ENCODE results near the gene UBTD1.

UBTD1 gene

DNA sequence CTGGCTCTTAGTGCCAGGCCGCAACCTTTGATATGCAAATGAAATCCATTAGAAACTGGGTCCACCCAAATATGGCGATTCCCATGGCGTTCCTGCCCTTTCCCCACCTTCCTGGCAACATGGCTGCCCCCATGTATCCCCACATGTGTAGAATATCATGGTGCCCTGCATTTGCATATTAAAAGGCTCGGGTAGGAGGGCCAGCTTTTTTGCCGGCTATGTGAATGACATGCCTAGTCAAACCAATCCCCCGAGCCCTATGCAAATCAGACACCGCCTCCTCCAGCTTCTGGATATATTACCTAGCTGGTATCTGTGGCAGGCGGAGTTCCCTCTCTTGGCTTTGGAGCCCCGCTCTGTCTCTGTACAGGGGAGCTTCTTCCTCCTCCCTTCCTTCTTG, 18.8 kb upstream of the UBTD1 start:
- H3K27ac ChIP-seq: peak overlapping the region; percentile 45; the same call in 1 of the 2 replicates
- no peak for DNase-seq (ENCODE audit: low spot score)
- TF ChIP-seq, protein P1, sequence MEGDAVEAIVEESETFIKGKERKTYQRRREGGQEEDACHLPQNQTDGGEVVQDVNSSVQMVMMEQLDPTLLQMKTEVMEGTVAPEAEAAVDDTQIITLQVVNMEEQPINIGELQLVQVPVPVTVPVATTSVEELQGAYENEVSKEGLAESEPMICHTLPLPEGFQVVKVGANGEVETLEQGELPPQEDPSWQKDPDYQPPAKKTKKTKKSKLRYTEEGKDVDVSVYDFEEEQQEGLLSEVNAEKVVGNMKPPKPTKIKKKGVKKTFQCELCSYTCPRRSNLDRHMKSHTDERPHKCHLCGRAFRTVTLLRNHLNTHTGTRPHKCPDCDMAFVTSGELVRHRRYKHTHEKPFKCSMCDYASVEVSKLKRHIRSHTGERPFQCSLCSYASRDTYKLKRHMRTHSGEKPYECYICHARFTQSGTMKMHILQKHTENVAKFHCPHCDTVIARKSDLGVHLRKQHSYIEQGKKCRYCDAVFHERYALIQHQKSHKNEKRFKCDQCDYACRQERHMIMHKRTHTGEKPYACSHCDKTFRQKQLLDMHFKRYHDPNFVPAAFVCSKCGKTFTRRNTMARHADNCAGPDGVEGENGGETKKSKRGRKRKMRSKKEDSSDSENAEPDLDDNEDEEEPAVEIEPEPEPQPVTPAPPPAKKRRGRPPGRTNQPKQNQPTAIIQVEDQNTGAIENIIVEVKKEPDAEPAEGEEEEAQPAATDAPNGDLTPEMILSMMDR (conservative IDR thresholded peaks at IDR 0.05; ENCODE audit: low read depth): no peak
- POLR2A ChIA-PET (ENCODE audit: low non-redundant PET): no interaction called here
- CTCF ChIA-PET: no interaction called here

DNA sequence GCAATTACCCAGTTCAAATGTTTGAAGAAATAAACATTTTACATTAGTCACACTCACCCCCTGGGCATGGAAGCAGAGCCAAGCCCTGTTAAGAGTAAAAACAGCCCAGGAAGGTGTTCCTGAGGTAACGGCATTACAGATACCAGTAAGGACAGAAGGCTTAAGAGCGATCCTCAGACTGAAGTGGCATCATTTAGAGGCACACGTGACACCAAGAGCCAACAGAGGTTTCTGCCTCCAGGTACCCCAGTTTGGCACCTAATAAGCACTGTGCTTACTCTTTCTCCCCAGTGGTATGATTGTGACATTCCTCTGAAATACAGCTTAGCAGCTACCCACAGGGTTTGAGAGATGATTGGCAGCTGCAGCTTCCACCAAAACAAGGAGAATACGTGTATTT, 17.7 kb upstream of the UBTD1 start:
- TF ChIP-seq, protein P1 (conservative IDR thresholded peaks at IDR 0.05; ENCODE audit: low read depth): no peak
- no peak overlapping the region for H3K27ac ChIP-seq
- DNase-seq (ENCODE audit: low spot score): peak; percentile 67
- ChIA-PET CTCF (interaction anchor here (1.1 to 1.2 kb wide), 2 partner anchors 73 to 115 kb away, joined by 3 read pairs; no protein-coding TSS in a partner anchor), POLR2A (ENCODE audit: low non-redundant PET) (no interaction called here)

DNA sequence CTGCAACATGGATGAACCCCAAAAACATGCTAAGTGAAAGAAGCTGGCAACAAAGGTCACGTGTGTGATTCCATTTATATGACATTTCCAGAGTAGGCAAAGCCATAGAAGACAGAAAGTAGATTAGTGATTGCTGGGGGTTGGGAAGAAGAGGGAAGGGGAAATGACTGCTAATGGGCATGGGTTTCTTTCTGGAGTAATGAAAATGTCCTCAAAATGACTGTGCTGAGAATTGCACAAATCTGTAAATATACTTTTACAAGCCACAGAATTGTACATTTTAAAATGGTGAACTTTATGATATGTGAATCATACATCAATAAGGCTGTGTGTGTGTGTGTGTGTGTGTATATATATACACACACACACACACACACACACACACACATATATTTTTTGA, 16.3 kb upstream of the UBTD1 start:
- TF ChIP-seq, protein P1 (conservative IDR thresholded peaks at IDR 0.05; ENCODE audit: low read depth): no peak

GRCh38 chr10:97483506-97483905, 15.2 kb upstream of the UBTD1 start:
- POLR2A ChIA-PET (ENCODE audit: low non-redundant PET): no interaction called here
- CTCF ChIA-PET: interaction anchor here (0.7 kb wide), 1 partner anchor 14 kb away, joined by 4 read pairs; no protein-coding TSS in a partner anchor
- no peak overlapping the region for H3K27ac ChIP-seq
- DNase-seq (ENCODE audit: low spot score): no peak
- TF ChIP-seq, protein P1 (conservative IDR thresholded peaks at IDR 0.05; ENCODE audit: low read depth): no peak

More for the DNA sequence above, 16.3 kb upstream of the UBTD1 start:
- CTCF ChIA-PET: interaction anchor here (1.1 kb wide), 1 partner anchor 113 kb away, joined by 3 read pairs; no protein-coding TSS in a partner anchor
- no peak overlapping the region for H3K27ac ChIP-seq
- POLR2A ChIA-PET (ENCODE audit: low non-redundant PET): no interaction called here
- DNase-seq (ENCODE audit: low spot score): no peak

- POLR2A ChIA-PET (ENCODE audit: low non-redundant PET): no interaction called here
- DNase-seq (ENCODE audit: low spot score): no peak
- CTCF ChIA-PET: interaction anchor here (0.7 kb wide), 1 partner anchor 14 kb away, joined by 4 read pairs; no protein-coding TSS in a partner anchor
- H3K27ac ChIP-seq: no peak overlapping the region
- TF ChIP-seq, protein P1 (conservative IDR thresholded peaks at IDR 0.05; ENCODE audit: low read depth): no peak
These were observed 14.8 kb upstream of the UBTD1 start for GRCh38 chr10:97483921-97484320.

DNA sequence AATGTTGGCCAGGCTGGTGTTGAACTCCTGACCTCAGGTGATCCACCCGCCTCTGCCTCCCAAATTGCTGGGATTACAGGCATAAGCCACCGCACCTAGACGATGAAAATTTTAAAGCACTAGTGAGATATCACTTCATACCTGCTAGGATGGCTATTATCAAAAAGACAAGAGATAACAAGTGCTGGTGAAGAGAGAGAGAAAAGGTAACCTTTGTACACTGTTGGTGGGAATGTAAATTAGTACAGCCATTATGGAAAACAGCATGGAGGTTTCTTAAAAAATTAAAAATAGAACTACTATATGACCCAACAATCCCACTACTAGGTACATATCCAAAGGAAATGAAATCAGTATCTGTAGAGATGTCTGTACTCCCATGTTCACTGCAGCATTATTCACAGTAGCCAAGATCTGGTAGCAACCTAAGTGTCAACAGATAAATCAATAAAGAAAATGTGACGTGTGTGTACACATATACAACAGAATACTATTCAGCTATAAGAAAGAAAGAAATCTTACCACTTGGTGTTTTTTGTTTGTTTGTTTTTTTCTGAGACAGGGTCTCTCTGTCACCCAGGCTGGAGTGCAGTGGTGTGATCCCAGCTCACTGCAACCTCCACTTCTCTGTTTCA, 13.0 kb upstream of the UBTD1 start:
- no peak for DNase-seq (ENCODE audit: low spot score)
- TF ChIP-seq, protein P1 (conservative IDR thresholded peaks at IDR 0.05; ENCODE audit: low read depth): no peak
- ChIA-PET CTCF (interaction anchor here (0.6 kb wide), 1 partner anchor 302 kb away, joined by 3 read pairs; no protein-coding TSS in a partner anchor), POLR2A (ENCODE audit: low non-redundant PET) (no interaction called here)
- H3K27ac ChIP-seq: no peak overlapping the region
